Subcutaneous abdominal adipose tissue (tissue), 5 donors: ENCODE results near the gene TRIOBP.

Source experiments
- H3K27ac ChIP-seq: one replicate; pipeline ENCODE4 v1.7.0; 2013; ENCODE audit warnings: low read depth, mild to moderate bottlenecking, inconsistent platforms, low read length, moderate library complexity
- H3K27me3 ChIP-seq, 5 donors: one replicate each; pipeline ENCODE4 v1.7.0; 2013; ENCODE audit warnings: low read length in 5 of 5, inconsistent platforms in 1 of 5; ENCODE audit not compliant: control insufficient read depth in 5 of 5, insufficient read depth in 4 of 5
- H3K36me3 ChIP-seq, 5 donors: one replicate each; pipeline ENCODE4 v1.7.0; 2013; ENCODE audit warnings: low read length in 5 of 5; ENCODE audit not compliant: control insufficient read depth in 5 of 5, insufficient read depth in 5 of 5
- H3K4me1 ChIP-seq, 5 donors: one replicate each; pipeline ENCODE4 v1.7.0; 2013; ENCODE audit warnings: low read length in 5 of 5, mild to moderate bottlenecking in 3 of 5, moderate library complexity in 1 of 5; ENCODE audit not compliant: control insufficient read depth in 5 of 5, insufficient read depth in 5 of 5
- H3K4me3 ChIP-seq, 5 donors: one replicate each; pipeline ENCODE4 v1.7.0; 2013; ENCODE audit warnings: low read length in 5 of 5, low read depth in 1 of 5
- H3K9ac ChIP-seq, 5 donors: one replicate each; pipeline ENCODE4 v1.7.0; 2013; ENCODE audit warnings: low read length in 5 of 5, mild to moderate bottlenecking in 4 of 5, moderate library complexity in 3 of 5
- H3K9me3 ChIP-seq, 5 donors: one replicate each; pipeline ENCODE4 v1.7.0; 2013; ENCODE audit warnings: low read length in 5 of 5; ENCODE audit not compliant: control insufficient read depth in 5 of 5
- donor health status: healthy.
- donor health status: healthy.
- donor health status: healthy.
- donor health status: healthy.
- donor health status: healthy.

TRIOBP gene

GRCh38 chr22:37728620-37729019 lies 31.8 kb downstream of the TRIOBP start:
- no peak overlapping the region for H3K4me3 ChIP-seq
- H3K4me1 ChIP-seq: peaks cover 4 to 29% (median 23%) of the 10 kb centered on the region in 5 donors
- H3K27ac ChIP-seq: no peak overlapping the region
- H3K9me3 ChIP-seq: no peaks in the 10 kb centered on the region
- peaks cover 0 to under 1% (median 0%) of the 10 kb centered on the region in 5 donors for H3K36me3 ChIP-seq
- no peak overlapping the region for H3K9ac ChIP-seq
- peaks cover 0 to under 1% (median 0%) of the 10 kb centered on the region in 5 donors for H3K27me3 ChIP-seq

GRCh38 chr22:37731804-37732471 lies 35.1 kb downstream of the TRIOBP start:
- peaks cover 4 to 35% (median 28%) of the 10 kb centered on the region in 5 donors for H3K4me1 ChIP-seq
- no peaks in the 10 kb centered on the region for H3K27me3 ChIP-seq
- no peak overlapping the region for H3K4me3 ChIP-seq
- no peak overlapping the region for H3K27ac ChIP-seq
- no peaks in the 10 kb centered on the region for H3K36me3 ChIP-seq
- H3K9me3 ChIP-seq: no peaks in the 10 kb centered on the region
- no peak overlapping the region for H3K9ac ChIP-seq

DNA sequence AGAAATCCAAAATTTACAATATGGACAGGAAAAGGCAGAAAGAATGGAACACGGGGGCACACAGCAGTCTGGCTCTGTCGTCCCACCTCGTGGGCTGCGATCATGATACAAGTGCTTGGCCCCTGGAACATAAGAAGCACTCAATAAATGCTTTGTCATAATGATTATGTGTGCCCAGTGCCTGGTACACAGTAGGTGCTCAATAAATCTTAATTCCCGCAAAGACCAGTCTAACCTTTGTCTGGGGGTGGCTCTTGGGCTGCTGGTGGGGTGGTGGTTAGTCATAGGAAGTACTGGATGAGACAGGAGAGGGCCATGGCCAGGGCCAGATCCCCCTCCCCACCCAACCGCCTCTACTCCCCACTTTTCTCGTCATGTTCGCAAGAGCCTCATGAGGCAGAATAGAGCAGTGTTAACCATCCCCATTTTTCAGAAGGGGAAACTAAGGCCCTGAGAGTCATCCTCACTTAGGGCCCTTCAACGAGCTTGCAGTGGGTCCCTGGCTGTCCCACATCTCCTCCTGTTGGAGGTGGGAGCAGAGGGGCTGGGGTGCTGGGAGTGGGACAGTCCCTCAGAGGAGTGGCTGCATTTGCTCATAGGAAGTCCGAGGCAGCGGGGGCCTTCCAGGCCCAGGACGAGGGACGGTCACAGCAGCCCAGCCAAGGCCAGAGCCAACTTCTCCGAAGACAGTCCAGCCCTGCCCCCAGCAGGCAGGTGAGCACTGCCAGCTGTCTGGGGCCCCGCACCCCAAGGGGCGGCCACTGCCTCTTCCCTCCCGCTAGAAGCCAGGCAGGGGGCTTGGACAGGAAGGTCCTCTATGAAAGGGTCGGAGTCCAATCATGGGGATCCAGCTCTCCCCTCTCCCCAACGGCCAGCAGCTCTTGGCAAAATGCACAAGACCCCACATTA lies 36.1 kb downstream of the TRIOBP start:
- Histone ChIP-seq H3K9ac (no peak overlapping the region), H3K36me3 (no peaks in the 10 kb centered on the region), H3K27me3 (no peaks in the 10 kb centered on the region), H3K9me3 (no peaks in the 10 kb centered on the region), H3K4me3 (no peak overlapping the region), H3K4me1 (peaks cover 4 to 31% (median 25%) of the 10 kb centered on the region in 5 donors), H3K27ac (no peak overlapping the region)

DNA sequence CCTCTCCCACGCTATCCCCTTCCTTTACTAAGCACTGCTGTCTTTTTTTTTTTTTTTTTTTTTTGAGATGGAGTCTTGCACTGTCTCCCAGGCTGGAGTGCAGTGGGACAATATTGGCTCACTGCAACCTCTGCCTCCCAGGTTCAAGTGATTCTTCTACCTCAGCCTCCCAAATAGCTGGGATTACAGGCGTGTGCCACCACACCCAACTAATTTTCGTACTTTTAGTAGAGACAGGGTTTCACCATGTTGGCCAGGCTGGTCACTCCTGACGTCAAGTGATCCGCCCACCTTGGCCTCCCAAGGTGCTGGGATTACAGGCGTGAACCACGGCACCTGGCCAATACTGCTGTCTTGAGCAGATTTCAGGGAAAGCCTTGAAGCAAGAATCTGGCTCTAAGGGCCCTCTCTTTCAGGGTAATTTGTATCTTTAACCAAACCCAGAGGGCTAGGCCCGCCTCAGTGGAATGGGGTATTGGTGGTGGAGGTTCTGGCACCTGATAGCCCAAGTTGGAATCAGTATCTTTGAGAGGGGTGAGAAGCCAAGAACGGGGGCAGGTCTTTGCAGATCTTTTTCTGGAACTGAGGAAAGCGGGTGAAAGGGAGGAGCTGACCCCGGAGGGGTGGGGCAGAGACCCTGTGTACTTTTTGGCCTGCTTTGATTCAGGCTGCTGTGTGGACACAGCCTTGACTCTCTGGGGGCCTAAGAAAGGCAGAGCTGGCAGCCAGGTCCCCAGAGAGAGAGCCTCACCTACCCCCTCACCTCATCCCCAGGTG lies 37.0 kb downstream of the TRIOBP start:
- Histone ChIP-seq H3K4me1 (peaks cover 2 to 28% (median 17%) of the 10 kb centered on the region in 5 donors), H3K9me3 (no peaks in the 10 kb centered on the region), H3K4me3 (no peak overlapping the region), H3K36me3 (no peaks in the 10 kb centered on the region), H3K27ac (no peak overlapping the region), H3K27me3 (no peaks in the 10 kb centered on the region), H3K9ac (no peak overlapping the region)

DNA sequence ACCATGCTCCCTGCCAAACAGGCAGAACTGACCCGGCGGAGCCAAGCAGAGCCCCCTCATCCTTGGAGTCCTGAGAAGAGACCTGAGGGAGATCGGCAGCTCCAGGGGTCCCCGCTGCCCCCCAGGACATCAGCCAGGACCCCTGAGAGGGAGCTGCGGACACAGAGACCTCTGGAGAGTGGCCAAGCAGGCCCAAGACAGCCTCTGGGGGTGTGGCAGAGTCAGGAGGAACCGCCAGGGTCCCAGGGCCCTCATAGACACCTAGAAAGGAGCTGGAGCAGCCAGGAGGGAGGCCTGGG lies 37.5 kb downstream of the TRIOBP start:
- no peaks in the 10 kb centered on the region for H3K9me3 ChIP-seq
- no peaks in the 10 kb centered on the region for H3K27me3 ChIP-seq
- H3K4me3 ChIP-seq: no peak overlapping the region
- H3K36me3 ChIP-seq: no peaks in the 10 kb centered on the region
- H3K9ac ChIP-seq: no peak overlapping the region
- H3K27ac ChIP-seq: no peak overlapping the region
- peaks cover 2 to 33% (median 20%) of the 10 kb centered on the region in 5 donors for H3K4me1 ChIP-seq

GRCh38 chr22:37734964-37735451 lies 38.2 kb downstream of the TRIOBP start:
- Histone ChIP-seq H3K27me3 (no peaks in the 10 kb centered on the region), H3K4me3 (no peak overlapping the region), H3K27ac (no peak overlapping the region), H3K4me1 (peaks cover 4 to 40% (median 26%) of the 10 kb centered on the region in 5 donors), H3K9me3 (no peaks in the 10 kb centered on the region), H3K9ac (no peak overlapping the region), H3K36me3 (no peaks in the 10 kb centered on the region)

GRCh38 chr22:37739035-37739434 lies 42.2 kb downstream of the TRIOBP start:
- Histone ChIP-seq H3K4me1 (peaks cover 14 to 62% (median 50%) of the 10 kb centered on the region in 5 donors), H3K27ac (no peak overlapping the region), H3K27me3 (no peaks in the 10 kb centered on the region)

DNA sequence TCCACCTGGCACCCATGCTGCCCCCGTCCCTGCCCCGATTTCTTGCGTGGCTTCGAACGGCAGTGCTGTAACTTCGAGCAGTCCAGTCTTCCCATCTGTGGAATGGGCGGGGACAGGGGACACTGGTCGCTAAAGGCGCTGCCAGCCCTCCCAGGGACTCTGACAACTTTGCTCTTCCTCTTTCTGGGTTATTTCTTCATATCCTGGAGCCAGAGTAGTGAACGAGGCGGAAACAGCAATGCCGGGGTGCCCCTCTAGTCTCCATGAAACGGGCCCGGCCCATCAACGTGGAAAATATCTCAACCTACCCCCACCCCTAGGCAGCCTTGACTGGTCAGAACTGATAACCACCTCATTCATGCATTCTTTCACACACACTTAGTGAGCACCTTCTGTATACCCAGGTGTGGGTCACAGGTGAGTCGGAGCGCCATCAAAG lies 42.8 kb downstream of the TRIOBP start:
- peaks cover 14 to 60% (median 50%) of the 10 kb centered on the region in 5 donors for H3K4me1 ChIP-seq
- peak overlapping the region in 1 of 5 donors; percentile 9 for H3K4me3 ChIP-seq
- H3K27ac ChIP-seq: no peak overlapping the region
- no peak overlapping the region for H3K9ac ChIP-seq
- H3K36me3 ChIP-seq: no peaks in the 10 kb centered on the region
- H3K27me3 ChIP-seq: no peaks in the 10 kb centered on the region
- no peaks in the 10 kb centered on the region for H3K9me3 ChIP-seq

More at GRCh38 chr22:37739035-37739434, 42.2 kb downstream of the TRIOBP start:
- Histone ChIP-seq H3K36me3 (no peaks in the 10 kb centered on the region), H3K9me3 (no peaks in the 10 kb centered on the region), H3K9ac (no peak overlapping the region), H3K4me3 (no peak overlapping the region)

GRCh38 chr22:37740455-37741311 lies 43.8 kb downstream of the TRIOBP start:
- no peaks in the 10 kb centered on the region for H3K36me3 ChIP-seq
- peaks cover 19 to 61% (median 55%) of the 10 kb centered on the region in 5 donors for H3K4me1 ChIP-seq
- H3K4me3 ChIP-seq: no peak overlapping the region
- no peaks in the 10 kb centered on the region for H3K9me3 ChIP-seq
- no peaks in the 10 kb centered on the region for H3K27me3 ChIP-seq
- no peak overlapping the region for H3K27ac ChIP-seq
- H3K9ac ChIP-seq: peak overlapping the region in 1 of 5 donors; percentile 4
